A549 (cell line): ENCODE measurements around the gene PVALEF. TPM values are rescaled to one million over a fixed set of nuclear protein-coding genes. Genes with fewer than 3 reads are reported as not detected.

Experiments used
- ATAC-seq, 2 experiments: fragments of 200-7000 bp in 1 of 2; fragments of >200 bp in 1 of 2; cut with Nextera tagmentation in 1 of 2; cut with Tn5 transposase in 1 of 2; 3 replicates each; pipeline versions ENCODE4 v1.8.0 to v1.9.1; 2018 to 2020; ENCODE audit warnings: mild to moderate bottlenecking in 1 of 2, moderate library complexity in 1 of 2
- CTCF ChIA-PET: fragments of 300-600 bp; sonication (Branson Sonifier 250); formaldehyde crosslinking; extraction: SDS; loops from one replicate; lab custom pipeline; 2021; ENCODE audit warnings: antibody characterized with exemption, inconsistent platforms; lab: Yijun Ruan, JAX
- POLR2A ChIA-PET: fragments of 350-600 bp; formaldehyde crosslinking; extraction: SDS; loops from one replicate; lab custom pipeline; 2021; ENCODE audit warnings: antibody characterized with exemption, inconsistent platforms; lab: Yijun Ruan, JAX
- DNase-seq, 2 experiments: peaks; one replicate each; pipeline versions ENCODE4 v3.0.0 to v3.0.0-alpha.2; 2011 to 2016; ENCODE audit warnings: low read depth in 1 of 2, low spot score in 1 of 2
- FAIRE-seq: peaks from 2 replicates; lab custom pipeline; 2011; peaks lifted over from hg19 to GRCh38; lab: Jason Lieb, UNC
- H3K27ac ChIP-seq, 2 experiments: fragments of >200 bp; sonication (Bioruptor Twin); formaldehyde crosslinking; 3 replicates each; pipeline ENCODE4 v1.5.1; 2016 to 2017
- H3K4me1 ChIP-seq: fragments of >200 bp; sonication (Bioruptor Twin); formaldehyde crosslinking; 3 replicates; pipeline ENCODE4 v1.6.1; 2016
- H3K4me2 ChIP-seq: fragments of >200 bp; sonication (Bioruptor Twin); formaldehyde crosslinking; 3 replicates; pipeline ENCODE4 v1.6.1; 2016
- H3K4me3 ChIP-seq: fragments of >200 bp; sonication (Bioruptor Twin); formaldehyde crosslinking; 3 replicates; pipeline ENCODE4 v1.5.1; 2016
- H3K9me3 ChIP-seq: fragments of >200 bp; sonication (Bioruptor Twin); formaldehyde crosslinking; 3 replicates; pipeline ENCODE4 v1.6.1; 2016
- BHLHE40 ChIP-seq: IDR thresholded peaks from 2 replicates; pipeline ENCODE4 v1.6.1; 2012; ENCODE audit warnings: low read depth, low read length, inconsistent platforms
- CBX8 ChIP-seq: fragments of 200-600 bp; sonication (generic); IDR thresholded peaks from 2 replicates; pipeline ENCODE4 v1.6.1; 2016
- CEBPB ChIP-seq, 2 experiments: fragments of >200 bp in 1 of 2; sonication (Bioruptor Twin) in 1 of 2; formaldehyde crosslinking in 1 of 2; IDR thresholded peaks; 2 replicates each; pipeline ENCODE4 v1.6.1; 2012 to 2016
- CHD2 ChIP-seq: fragments of 150-350 bp; IDR thresholded peaks from 2 replicates; pipeline ENCODE4 v1.6.1; 2014; ENCODE audit warnings: low read length; ENCODE audit not compliant: partially characterized antibody
- EHF ChIP-seq: fragments of 250-450 bp; sonication (Bioruptor Pico); IDR thresholded peaks from 2 replicates; pipeline ENCODE4 v1.5.0; 2020; ENCODE audit warnings: mild to moderate bottlenecking
- ESRRA ChIP-seq: fragments of 150-350 bp; IDR thresholded peaks from 2 replicates; pipeline ENCODE4 v1.6.1; 2014; ENCODE audit warnings: mild to moderate bottlenecking, low read length, borderline replicate concordance
- FOSB ChIP-seq: fragments of 250-450 bp; sonication (Bioruptor Pico); IDR thresholded peaks from 2 replicates; pipeline ENCODE4 v1.5.0; 2020; ENCODE audit warnings: mild to moderate bottlenecking, moderate library complexity
- FOSL2 ChIP-seq, 2 experiments: fragments of 450-650 bp in 1 of 2; fragments of >200 bp in 1 of 2; sonication (Bioruptor Twin) in 1 of 2; formaldehyde crosslinking; IDR thresholded peaks; 2 replicates each; pipeline versions ENCODE4 v1.5.0 to v1.6.1; 2016 to 2020; ENCODE audit warnings: mild to moderate bottlenecking in 1 of 2, moderate library complexity in 1 of 2
- FOXS1 ChIP-seq: fragments of 250-450 bp; sonication (Bioruptor Pico); IDR thresholded peaks from 2 replicates; pipeline ENCODE4 v1.5.0; 2020; ENCODE audit warnings: mild to moderate bottlenecking, moderate library complexity
- HDAC2 ChIP-seq: fragments of 200-600 bp; sonication (generic); IDR thresholded peaks from 2 replicates; pipeline ENCODE4 v1.6.1; 2016
- MAZ ChIP-seq: fragments of 150-350 bp; IDR thresholded peaks from 2 replicates; pipeline ENCODE4 v1.6.1; 2014; ENCODE audit warnings: antibody characterized with exemption, low read depth, low read length, borderline replicate concordance
- MYC ChIP-seq: IDR thresholded peaks from 2 replicates; pipeline ENCODE4 v1.6.1; 2012; ENCODE audit warnings: mild to moderate bottlenecking, inconsistent platforms, low read length, improper control_type of control experiment, borderline replicate concordance
- RCOR1 ChIP-seq: fragments of 150-350 bp; IDR thresholded peaks from 2 replicates; pipeline ENCODE4 v1.6.1; 2014; ENCODE audit warnings: antibody characterized with exemption, low read length, low read depth
- TP53 ChIP-seq: fragments of 250-450 bp; sonication (Bioruptor Pico); IDR thresholded peaks from 2 replicates; pipeline ENCODE4 v1.5.0; 2021; ENCODE audit warnings: mild to moderate bottlenecking, moderate library complexity
- ZC3H11A ChIP-seq: fragments of 450-650 bp; IDR thresholded peaks from 2 replicates; pipeline ENCODE4 v1.6.1; 2014; ENCODE audit warnings: antibody characterized with exemption, mild to moderate bottlenecking
- ZFP36 ChIP-seq: fragments of 450-650 bp; IDR thresholded peaks from 2 replicates; pipeline ENCODE4 v1.6.1; 2014; ENCODE audit warnings: borderline replicate concordance; ENCODE audit not compliant: partially characterized antibody
- WGBS: methylation state at CpG from one replicate; pipeline ENCODE4 v1.1.6; 2017; ENCODE audit errors: missing lambda C conversion rate; 5-methylcytosine and 5-hydroxymethylcytosine counted together
- polyA plus RNA-seq, 4 experiments: library from polyadenylated mRNA; depleted of rRNA in 3 of 4; stranded (reverse); fragments of >200 nt; fragmentation: RNase III in 1 of 4; extraction: RNeasy Plus Mini Kit Qiagen cat#74134 plus additional on column Dnase treatment in 1 of 4; gene quantifications; 2 replicates in 3 of 4; 3 replicates in 1 of 4; pipeline ENCODE4 v1.2.3, GENCODE V29; 2011 to 2017
- TF ChIP-seq, protein P1 (sequence below): fragments of 250-450 bp; sonication (Bioruptor Pico); IDR thresholded peaks from 2 replicates; pipeline ENCODE4 v1.5.0; 2021; ENCODE audit warnings: mild to moderate bottlenecking, moderate library complexity, borderline replicate concordance
- TF ChIP-seq, protein P2 (sequence below): IDR thresholded peaks from 2 replicates; pipeline ENCODE4 v1.6.1; 2012
- TF ChIP-seq, protein P3 (sequence below): fragments of >200 bp; sonication (Bioruptor Twin); formaldehyde crosslinking; IDR thresholded peaks from 3 replicates; pipeline ENCODE4 v1.5.1; 2016
- TF ChIP-seq, protein P4 (sequence below): fragments of 150-350 bp; IDR thresholded peaks from 2 replicates; pipeline ENCODE4 v1.6.1; 2014; ENCODE audit warnings: low read depth, mild to moderate bottlenecking, low read length
- TF ChIP-seq, protein P5 (sequence below): fragments of 250-450 bp; sonication (Bioruptor Pico); IDR thresholded peaks from 2 replicates; pipeline ENCODE4 v1.5.0; 2020; ENCODE audit warnings: low read depth, mild to moderate bottlenecking, moderate library complexity
- TF ChIP-seq, protein P6 (sequence below): fragments of >200 bp; sonication (Bioruptor Twin); formaldehyde crosslinking; IDR thresholded peaks from 3 replicates; pipeline ENCODE4 v1.6.1; 2016

PVALEF gene
- polyA plus RNA-seq, 2 of the 4 experiments (the other 2 are of a cell fraction) = not detected

DNA sequence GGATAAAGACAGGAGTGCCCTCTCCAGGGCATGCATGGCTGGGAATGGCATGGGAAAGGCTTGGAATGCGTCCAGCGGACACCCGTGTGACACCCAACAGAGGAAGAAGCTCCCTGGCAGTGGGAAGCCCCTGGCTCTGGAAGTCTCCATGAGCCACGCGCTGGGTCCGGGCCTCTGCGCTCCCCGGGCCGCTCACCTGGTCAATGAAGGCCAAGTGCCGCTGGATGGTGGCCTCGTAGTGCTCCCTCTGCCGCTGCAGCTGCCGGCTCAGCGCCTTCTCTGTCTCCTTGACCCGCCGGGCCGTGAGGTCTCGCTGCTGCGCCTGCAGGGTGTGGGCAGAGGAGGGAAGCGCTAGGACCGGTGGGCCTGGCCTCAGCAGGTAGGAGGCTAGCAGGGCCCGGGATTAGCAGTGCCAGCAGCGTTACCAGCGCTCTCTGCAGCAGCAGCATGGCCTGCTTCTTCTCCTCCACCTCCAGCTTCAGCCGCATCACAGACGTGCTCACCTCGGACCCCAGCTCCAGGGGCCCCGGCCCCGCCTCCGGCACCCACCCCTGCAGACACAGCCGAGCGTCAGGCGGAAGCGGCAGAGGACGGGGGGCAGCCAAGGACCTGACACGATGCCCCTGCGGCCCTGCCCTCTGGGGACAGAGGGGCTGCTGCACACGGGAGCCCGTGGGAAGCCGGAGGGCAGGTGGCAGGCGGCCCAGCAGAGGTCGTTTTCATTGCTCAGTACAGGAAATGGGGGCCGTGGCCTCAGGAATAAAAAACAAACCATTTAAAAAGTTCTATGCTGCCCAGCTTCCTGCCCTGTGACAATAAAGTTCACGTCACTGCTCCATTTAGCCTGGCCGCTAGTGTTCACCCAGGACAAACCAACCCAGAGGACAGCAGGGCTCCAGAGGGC is 31.4 kb downstream of the PVALEF start (continued):
- TF ChIP-seq, protein P1, sequence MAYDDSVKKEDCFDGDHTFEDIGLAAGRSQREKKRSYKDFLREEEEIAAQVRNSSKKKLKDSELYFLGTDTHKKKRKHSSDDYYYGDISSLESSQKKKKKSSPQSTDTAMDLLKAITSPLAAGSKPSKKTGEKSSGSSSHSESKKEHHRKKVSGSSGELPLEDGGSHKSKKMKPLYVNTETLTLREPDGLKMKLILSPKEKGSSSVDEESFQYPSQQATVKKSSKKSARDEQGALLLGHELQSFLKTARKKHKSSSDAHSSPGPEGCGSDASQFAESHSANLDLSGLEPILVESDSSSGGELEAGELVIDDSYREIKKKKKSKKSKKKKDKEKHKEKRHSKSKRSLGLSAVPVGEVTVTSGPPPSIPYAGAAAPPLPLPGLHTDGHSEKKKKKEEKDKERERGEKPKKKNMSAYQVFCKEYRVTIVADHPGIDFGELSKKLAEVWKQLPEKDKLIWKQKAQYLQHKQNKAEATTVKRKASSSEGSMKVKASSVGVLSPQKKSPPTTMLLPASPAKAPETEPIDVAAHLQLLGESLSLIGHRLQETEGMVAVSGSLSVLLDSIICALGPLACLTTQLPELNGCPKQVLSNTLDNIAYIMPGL (CRISPR knock-in tag) = no peak
- TF ChIP-seq, protein P2, sequence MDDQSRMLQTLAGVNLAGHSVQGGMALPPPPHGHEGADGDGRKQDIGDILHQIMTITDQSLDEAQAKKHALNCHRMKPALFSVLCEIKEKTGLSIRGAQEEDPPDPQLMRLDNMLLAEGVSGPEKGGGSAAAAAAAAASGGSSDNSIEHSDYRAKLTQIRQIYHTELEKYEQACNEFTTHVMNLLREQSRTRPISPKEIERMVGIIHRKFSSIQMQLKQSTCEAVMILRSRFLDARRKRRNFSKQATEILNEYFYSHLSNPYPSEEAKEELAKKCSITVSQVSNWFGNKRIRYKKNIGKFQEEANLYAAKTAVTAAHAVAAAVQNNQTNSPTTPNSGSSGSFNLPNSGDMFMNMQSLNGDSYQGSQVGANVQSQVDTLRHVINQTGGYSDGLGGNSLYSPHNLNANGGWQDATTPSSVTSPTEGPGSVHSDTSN = no peak
- TF ChIP-seq EHF (CRISPR knock-in tag) (no peak), RCOR1 (no peak), CHD2 (no peak), MYC (no peak), HDAC2 (no peak)
- TF ChIP-seq, protein P3, sequence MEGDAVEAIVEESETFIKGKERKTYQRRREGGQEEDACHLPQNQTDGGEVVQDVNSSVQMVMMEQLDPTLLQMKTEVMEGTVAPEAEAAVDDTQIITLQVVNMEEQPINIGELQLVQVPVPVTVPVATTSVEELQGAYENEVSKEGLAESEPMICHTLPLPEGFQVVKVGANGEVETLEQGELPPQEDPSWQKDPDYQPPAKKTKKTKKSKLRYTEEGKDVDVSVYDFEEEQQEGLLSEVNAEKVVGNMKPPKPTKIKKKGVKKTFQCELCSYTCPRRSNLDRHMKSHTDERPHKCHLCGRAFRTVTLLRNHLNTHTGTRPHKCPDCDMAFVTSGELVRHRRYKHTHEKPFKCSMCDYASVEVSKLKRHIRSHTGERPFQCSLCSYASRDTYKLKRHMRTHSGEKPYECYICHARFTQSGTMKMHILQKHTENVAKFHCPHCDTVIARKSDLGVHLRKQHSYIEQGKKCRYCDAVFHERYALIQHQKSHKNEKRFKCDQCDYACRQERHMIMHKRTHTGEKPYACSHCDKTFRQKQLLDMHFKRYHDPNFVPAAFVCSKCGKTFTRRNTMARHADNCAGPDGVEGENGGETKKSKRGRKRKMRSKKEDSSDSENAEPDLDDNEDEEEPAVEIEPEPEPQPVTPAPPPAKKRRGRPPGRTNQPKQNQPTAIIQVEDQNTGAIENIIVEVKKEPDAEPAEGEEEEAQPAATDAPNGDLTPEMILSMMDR = no peak
- TF ChIP-seq, protein P4, sequence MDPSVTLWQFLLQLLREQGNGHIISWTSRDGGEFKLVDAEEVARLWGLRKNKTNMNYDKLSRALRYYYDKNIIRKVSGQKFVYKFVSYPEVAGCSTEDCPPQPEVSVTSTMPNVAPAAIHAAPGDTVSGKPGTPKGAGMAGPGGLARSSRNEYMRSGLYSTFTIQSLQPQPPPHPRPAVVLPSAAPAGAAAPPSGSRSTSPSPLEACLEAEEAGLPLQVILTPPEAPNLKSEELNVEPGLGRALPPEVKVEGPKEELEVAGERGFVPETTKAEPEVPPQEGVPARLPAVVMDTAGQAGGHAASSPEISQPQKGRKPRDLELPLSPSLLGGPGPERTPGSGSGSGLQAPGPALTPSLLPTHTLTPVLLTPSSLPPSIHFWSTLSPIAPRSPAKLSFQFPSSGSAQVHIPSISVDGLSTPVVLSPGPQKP = no peak

DNA sequence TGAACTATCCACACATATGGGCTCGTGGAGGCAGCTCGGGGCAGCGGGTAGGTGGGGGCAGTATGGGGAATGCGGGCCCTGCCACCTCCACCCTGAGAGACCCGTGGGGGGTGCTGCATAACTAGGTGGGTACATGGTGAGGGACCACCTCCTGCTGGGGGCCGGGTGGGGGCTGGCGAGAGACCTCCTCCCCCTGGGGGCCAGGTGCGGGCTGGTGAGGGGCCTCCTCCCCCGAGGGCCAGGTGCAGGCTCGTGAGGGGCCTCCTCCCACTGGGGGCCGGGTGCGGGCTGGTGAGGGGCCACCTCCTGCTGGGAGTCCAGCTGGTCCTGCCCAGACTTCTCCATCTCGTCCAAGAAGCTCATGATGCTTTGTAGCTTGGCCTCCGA is 32.1 kb downstream of the PVALEF start:
- TF ChIP-seq, protein P5, sequence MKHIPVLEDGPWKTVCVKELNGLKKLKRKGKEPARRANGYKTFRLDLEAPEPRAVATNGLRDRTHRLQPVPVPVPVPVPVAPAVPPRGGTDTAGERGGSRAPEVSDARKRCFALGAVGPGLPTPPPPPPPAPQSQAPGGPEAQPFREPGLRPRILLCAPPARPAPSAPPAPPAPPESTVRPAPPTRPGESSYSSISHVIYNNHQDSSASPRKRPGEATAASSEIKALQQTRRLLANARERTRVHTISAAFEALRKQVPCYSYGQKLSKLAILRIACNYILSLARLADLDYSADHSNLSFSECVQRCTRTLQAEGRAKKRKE (CRISPR knock-in tag) = no peak
- TF ChIP-seq FOSB (CRISPR knock-in tag) (no peak), ESRRA (no peak), MYC (no peak), EHF (CRISPR knock-in tag) (no peak), BHLHE40 (no peak), ZFP36 (no peak), TP53 (no peak), HDAC2 (no peak), RCOR1 (no peak), ZC3H11A (no peak), CEBPB (IDR thresholded peaks at IDR 0.05) (no peak), CBX8 (no peak), FOXS1 (CRISPR knock-in tag) (no peak), MAZ (no peak), FOSL2 (IDR thresholded peaks at IDR 0.05) (no peak), FOSL2 (CRISPR knock-in tag; IDR thresholded peaks at IDR 0.05) (no peak)
- TF ChIP-seq, protein P6, sequence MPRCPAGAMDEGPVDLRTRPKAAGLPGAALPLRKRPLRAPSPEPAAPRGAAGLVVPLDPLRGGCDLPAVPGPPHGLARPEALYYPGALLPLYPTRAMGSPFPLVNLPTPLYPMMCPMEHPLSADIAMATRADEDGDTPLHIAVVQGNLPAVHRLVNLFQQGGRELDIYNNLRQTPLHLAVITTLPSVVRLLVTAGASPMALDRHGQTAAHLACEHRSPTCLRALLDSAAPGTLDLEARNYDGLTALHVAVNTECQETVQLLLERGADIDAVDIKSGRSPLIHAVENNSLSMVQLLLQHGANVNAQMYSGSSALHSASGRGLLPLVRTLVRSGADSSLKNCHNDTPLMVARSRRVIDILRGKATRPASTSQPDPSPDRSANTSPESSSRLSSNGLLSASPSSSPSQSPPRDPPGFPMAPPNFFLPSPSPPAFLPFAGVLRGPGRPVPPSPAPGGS = no peak
- no peak for ATAC-seq
- 89% methylated on average over 14 of the region's 14 CpGs for WGBS
- no peak overlapping the region for H3K27ac ChIP-seq
- H3K4me2 ChIP-seq = no peak overlapping the region
- POLR2A ChIA-PET = no interaction called here
- H3K4me3 ChIP-seq = no peak overlapping the region
- DNase-seq = no peak
- no peaks in the 10 kb centered on the region for H3K4me1 ChIP-seq
- no peaks in the 10 kb centered on the region for H3K9me3 ChIP-seq
- FAIRE-seq = no peak
- CTCF ChIA-PET = interaction anchor here (0.9 to 13.7 kb wide), 6 partner anchors 33 to 175 kb away, joined by 3 to 175 read pairs (median 5); no protein-coding TSS in a partner anchor
